ENCODE results near the gene HOXB5. TPM values are rescaled to one million over a fixed set of nuclear protein-coding genes. Genes with fewer than 3 reads are reported as not detected.
A peak's percentile ranks its signal among the peaks of the same experiment; 100 is the strongest.

HOXB5 gene
- total RNA-seq, 1 donor from 2014 or later, result 2.1 TPM

GRCh38 chr17:48639982-48640857 lies 46.6 kb upstream of the HOXB5 start:
- H3K4me1 Mint-ChIP-seq (ENCODE audit: low read depth), result no peaks in the 10 kb centered on the region

DNA sequence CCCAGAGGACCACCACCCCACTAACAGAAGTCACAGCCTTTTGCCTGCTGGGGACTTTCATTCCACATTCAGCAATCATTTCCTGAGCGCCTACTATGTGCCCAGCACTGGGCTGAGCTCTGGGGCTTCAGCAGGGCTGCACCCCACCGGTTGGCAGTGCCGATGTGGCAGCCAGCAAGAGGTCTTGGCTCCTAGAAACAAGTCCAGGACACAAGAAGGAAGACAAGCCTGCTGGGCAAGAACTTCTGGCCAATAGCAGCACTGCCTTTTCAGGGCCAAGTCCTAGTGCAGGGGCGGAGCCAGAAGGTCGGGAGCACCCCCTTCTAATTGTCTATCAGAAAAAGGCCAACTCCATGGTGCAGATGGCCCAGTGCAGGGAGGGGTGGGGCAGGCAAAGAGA lies 45.6 kb upstream of the HOXB5 start:
- Mint-ChIP-seq H3K36me3 (ENCODE audit: insufficient read depth) (no peaks in the 10 kb centered on the region), H3K4me1 (ENCODE audit: low read depth) (no peaks in the 10 kb centered on the region), H3K27me3 (peaks cover 100% of the 10 kb centered on the region), H3K4me3 (ENCODE audit: low read depth) (no peak overlapping the region), H3K9me3 (ENCODE audit: low read depth) (no peaks in the 10 kb centered on the region), H3K27ac (no peak overlapping the region)
- DNase-seq (ENCODE audit: low spot score, unreplicated experiment), result no peak
- TF ChIP-seq, protein P1, sequence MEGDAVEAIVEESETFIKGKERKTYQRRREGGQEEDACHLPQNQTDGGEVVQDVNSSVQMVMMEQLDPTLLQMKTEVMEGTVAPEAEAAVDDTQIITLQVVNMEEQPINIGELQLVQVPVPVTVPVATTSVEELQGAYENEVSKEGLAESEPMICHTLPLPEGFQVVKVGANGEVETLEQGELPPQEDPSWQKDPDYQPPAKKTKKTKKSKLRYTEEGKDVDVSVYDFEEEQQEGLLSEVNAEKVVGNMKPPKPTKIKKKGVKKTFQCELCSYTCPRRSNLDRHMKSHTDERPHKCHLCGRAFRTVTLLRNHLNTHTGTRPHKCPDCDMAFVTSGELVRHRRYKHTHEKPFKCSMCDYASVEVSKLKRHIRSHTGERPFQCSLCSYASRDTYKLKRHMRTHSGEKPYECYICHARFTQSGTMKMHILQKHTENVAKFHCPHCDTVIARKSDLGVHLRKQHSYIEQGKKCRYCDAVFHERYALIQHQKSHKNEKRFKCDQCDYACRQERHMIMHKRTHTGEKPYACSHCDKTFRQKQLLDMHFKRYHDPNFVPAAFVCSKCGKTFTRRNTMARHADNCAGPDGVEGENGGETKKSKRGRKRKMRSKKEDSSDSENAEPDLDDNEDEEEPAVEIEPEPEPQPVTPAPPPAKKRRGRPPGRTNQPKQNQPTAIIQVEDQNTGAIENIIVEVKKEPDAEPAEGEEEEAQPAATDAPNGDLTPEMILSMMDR (IDR thresholded peaks at IDR 0.05; ENCODE audit: unreplicated experiment), result no peak

More at GRCh38 chr17:48639982-48640857, 46.6 kb upstream of the HOXB5 start:
- TF ChIP-seq, protein P1 (IDR thresholded peaks at IDR 0.05; ENCODE audit: unreplicated experiment), result no peak
- H3K27ac Mint-ChIP-seq, result no peak overlapping the region
- H3K4me3 Mint-ChIP-seq (ENCODE audit: low read depth), result no peak overlapping the region
- no peaks in the 10 kb centered on the region for H3K36me3 Mint-ChIP-seq (ENCODE audit: insufficient read depth)
- no peak for DNase-seq (ENCODE audit: low spot score, unreplicated experiment)
- H3K27me3 Mint-ChIP-seq, result peaks cover 100% of the 10 kb centered on the region
- H3K9me3 Mint-ChIP-seq (ENCODE audit: low read depth), result no peaks in the 10 kb centered on the region

DNA sequence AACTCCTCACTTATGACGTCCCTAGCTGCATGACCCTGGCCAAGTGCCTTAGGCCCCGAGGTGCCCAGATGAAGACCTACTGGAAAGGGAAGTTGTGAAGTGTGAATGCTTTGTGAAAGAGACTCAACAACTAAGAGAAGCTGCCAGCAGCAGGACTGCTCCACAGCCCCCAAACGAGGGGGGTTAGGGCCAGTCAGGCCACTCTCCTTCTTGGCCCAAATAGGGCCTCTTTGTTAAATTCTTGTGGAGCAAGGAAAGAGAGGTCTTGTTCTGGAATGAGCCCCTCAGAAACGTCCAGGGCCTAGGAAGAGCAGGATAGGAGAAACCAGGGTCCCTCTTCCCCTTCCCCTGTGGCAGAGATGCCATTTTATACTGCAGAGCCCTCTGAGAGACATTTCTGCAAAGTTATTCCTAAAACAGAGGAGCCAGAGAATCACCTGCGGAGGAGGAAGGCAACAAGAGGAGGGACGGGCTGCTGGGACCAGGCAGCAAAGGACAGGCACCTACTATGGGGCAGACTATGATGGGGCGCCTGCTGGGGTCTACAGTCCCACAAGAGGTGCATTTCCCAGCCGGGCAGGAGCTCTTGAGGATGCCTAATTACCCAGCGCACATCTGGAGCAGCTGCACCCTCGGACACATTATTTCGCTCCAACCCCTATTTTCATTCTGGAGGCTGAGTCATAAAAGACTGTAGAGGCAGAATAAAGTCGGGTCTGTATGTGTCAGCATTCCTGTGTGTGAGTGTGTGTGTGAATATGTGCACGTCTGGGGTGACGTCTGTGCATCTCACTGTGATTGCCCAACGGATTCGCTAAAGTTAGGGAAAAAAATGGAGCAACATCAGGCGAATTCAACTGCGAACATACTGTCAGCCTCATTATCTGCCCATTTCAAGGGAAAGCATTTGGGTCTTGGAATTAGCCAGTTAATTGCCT lies 44.0 kb upstream of the HOXB5 start:
- Mint-ChIP-seq H3K4me1 (ENCODE audit: low read depth) (no peaks in the 10 kb centered on the region), H3K4me3 (ENCODE audit: low read depth) (no peak overlapping the region), H3K27ac (no peak overlapping the region), H3K36me3 (ENCODE audit: insufficient read depth) (no peaks in the 10 kb centered on the region), H3K27me3 (peaks cover 100% of the 10 kb centered on the region), H3K9me3 (ENCODE audit: low read depth) (no peaks in the 10 kb centered on the region)
- no peak for DNase-seq (ENCODE audit: low spot score, unreplicated experiment)
- TF ChIP-seq, protein P1 (IDR thresholded peaks at IDR 0.05; ENCODE audit: unreplicated experiment), result no peak

DNA sequence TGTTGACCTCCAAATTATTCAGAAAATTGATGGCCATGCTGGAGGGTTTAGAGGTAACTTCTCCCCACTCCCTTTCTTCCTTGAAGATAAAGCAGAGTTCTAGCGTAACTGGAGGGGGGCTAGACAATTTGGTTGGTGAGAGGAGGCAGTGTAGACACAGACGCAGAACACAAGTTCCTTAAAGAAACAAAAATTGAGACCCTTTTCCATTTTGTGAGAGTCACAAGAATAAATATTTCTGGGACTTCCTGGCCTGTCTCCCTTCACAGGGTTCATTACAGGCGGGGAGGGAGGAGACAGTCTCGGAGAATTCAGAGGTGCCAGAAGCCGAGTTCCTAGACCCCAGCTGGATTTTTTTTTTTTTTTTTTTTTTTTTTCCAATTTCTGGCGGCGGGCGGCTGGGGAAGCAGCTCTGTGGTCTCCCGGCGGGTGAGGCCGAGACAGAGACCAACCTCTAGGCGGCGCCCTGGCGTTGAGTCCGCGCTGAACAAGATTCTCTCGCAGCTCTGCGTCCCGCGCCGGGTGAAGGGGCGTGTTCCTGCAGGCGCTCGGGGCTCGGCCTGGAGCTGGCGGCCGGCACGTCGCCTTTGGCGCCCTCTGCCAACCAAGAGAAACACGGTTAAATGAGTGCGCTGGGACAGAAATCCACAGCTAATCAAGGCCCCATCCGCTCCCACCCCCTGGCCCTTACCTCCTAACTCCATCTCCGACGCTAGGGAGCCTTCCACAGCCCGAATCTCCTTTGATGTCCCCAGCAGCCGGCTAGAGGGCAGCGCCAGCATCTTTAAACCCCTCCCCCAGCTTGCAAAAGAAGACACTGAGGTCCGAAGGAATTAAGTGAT lies 42.8 kb upstream of the HOXB5 start:
- Mint-ChIP-seq H3K36me3 (ENCODE audit: insufficient read depth) (no peaks in the 10 kb centered on the region), H3K27ac (no peak overlapping the region), H3K9me3 (ENCODE audit: low read depth) (no peaks in the 10 kb centered on the region), H3K4me3 (ENCODE audit: low read depth) (no peak overlapping the region), H3K4me1 (ENCODE audit: low read depth) (no peaks in the 10 kb centered on the region), H3K27me3 (peaks cover 100% of the 10 kb centered on the region)
- DNase-seq (ENCODE audit: low spot score, unreplicated experiment), result peak; percentile 94
- TF ChIP-seq, protein P1 (IDR thresholded peaks at IDR 0.05; ENCODE audit: unreplicated experiment), result peak; percentile 74

All from progenitor cell of endocrine pancreas (in vitro differentiated cells).